Activated CD4-positive, alpha-beta T cell treated with anti-CD3 and anti-CD28 coated beads for 24 hours (primary cell): ENCODE measurements around the gene SNAPC3.
"Not testable (repeated sequence)": the region's sequence is repeated elsewhere in the genome, so short reads cannot be mapped to it uniquely, and the experiment has no call there.

Experiments
- DNase-seq, 2 donors: peaks; one replicate each; pipeline ENCODE4 v3.0.0-alpha.2; 2020; ENCODE audit warnings: low read depth in 2 of 2

The SNAPC3 gene

DNA sequence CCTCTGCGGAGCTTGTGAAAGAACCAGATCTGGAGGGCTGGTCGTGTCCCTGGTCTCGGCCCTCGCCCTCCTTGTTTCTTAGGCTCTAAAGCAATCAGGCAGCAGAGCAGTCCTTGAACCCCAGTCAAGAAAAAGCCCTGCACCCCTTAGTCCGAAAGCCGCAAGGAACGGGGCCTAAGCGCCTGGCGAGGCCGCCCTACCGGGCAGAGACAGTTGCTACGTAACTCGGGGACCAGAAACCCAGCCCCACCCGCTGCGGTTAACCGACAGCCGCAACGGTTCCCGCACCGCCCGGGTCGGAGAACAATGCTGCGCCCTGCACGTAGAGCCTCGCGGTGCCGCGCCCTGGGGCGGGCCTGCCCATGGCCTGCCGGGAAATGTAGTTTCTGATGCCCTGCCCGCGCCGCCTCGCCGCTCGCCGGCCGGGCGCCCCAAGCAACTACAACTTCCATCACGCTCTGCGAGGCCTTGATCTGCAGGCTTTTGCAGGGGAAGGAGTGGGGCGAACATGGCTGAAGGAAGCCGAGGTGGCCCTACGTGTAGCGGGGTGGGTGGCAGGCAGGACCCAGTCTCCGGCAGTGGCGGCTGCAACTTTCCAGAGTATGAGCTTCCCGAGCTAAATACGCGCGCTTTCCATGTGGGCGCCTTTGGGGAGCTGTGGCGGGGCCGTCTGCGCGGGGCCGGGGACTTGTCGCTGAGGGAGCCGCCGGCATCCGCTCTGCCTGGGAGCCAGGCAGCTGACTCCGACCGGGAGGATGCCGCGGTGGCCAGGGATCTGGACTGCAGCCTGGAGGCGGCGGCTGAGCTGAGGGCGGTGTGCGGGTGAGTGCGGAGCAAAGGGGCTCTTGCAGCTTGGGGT, at the start of gene SNAPC3:
Gene SNAPC3 (plus strand): TSS at position 505 of the 859 bp plus-strand sequence. CDS start 4 bp downstream, at position 509.
- peak; percentile 87 to 91 for DNase-seq

DNA sequence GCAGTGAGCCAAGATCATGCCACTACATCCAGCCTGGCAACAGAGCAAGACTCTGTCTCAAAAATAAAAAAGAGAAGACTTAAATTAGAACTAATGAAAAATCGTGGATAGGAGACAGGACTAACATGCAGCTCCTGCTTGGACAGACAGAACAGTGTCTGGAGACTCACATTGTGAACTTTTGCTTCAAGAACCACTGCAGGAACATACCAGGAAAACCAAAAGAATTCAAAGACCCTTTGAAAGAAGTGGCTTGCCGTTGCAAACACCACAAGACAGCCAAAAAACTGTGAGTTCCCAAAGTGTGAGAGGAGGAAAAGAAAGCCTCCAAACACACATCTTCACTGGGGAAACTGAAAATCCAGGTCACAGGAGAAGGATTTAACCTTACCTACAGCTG, 48.8 kb upstream of the SNAPC3 start:
- DNase-seq, result no peak

DNA sequence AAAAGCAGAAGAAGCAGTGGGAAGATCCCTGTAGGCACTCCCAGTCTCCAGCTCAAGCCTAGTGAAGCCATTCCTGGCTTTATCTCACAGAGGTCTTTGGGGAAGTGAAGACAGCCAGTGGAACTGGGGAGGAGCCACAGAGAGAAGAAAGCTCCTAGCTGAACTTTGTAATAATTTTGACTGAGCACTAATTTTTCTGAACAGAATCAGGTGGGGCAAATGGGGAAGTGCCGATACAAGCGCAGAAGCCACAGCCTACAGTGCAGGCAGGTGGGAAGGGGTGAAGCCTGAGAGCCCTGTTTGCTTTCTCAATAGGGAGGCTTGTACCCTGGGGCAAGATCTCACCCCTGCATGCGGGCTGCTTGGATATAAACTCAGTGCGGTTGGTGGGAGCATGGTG, 48.4 kb upstream of the SNAPC3 start:
- no peak for DNase-seq

DNA sequence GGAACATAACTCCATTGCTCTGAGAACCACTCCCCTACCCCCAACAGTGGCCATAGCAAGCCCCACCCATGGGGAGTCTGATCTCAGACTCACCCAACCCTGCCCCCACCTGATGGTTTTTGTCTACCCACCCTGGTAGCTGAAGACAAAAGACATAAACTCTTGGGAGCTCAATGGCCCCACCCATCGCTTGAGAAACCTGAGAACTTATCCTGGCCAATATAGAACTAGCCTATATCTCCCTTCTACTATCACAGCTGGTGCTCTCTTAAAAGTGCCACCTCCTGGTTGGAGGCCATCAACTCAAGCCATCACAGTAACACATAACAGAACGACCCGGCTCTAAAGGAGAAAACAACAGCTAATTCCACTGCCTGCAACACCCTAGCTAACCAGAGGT, 47.9 kb upstream of the SNAPC3 start:
- no peak for DNase-seq

DNA sequence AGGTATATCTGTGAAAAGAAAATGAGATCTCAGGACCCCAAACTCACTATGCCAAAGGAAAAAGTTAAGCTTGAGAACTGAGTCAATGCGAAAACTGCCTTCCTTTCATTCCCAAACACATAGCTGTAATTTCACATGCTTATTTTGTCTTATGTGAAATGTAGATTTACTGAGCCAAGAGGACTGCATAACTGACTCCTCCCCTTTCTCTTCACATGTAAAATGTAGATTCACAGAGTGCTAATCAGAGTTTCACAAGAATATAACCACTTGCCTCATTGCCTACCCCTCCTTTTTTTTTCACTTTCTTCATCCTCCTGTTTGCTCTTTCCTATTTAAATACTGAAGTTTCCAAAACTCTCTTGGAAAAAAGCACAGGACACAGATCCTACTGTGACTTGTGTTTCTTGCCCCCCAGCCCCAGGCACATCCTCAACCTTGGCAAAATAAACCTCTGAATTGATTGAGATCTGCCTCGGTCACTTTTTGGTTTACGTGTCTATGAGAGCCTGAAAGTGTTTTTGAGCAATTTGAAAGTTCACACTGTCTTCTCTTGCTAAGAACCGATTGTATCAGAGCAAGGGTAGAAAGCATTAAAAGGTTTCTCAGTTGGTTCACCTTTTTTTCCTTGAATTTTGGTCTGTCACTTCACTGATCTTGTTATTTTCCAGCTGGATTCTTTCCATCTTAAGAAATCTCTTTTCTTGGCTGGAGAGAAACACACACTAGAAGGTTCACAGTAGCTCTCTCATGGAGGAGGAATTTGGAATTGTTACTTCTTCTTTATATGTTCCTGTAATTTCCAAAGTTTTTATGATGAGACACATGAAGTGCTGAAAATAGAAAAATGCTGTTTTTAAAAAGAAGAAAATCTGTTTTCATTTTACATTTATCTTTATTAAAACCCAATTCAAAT, 44.8 kb upstream of the SNAPC3 start:
- DNase-seq, result no peak

DNA sequence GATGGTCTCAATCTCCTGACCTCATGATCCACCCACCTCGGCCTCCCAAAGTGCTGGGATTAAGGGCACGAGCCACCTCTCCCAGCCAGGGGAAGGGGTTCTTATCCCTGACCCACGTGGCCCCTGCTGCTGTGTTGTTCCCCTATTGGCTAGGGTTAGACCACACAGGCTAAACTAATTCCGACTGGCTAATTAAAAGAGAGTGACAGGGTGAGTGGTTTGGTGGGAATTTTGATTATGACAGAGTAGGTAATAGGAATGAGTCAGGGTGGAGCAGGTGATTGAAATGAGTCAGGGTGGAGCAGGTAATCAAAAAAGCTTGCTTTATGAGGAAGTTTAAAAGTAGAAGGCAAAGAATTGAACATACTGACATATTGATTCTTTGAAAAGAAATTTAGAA, 43.4 kb upstream of the SNAPC3 start:
- not testable (repeated sequence) for DNase-seq

DNA sequence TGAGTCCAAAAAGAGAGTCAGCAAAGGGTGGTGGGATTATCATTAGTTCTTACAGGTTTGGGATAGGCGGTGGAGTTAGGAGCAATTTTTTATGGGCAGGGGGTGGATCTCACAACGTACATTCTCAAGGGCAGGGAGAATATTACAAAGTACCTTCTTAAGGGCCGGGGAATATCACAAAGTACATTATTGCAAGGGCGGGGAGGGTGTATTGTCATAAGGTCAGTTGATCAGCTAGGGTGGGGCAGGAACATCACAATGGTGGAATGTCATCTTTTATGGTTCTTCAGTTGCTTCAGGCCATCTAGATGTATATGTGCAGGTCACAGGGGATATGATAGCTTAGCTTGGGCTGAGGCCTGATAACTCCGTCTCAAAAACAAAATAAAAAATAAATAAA, 42.8 kb upstream of the SNAPC3 start:
- not testable (repeated sequence) for DNase-seq

DNA sequence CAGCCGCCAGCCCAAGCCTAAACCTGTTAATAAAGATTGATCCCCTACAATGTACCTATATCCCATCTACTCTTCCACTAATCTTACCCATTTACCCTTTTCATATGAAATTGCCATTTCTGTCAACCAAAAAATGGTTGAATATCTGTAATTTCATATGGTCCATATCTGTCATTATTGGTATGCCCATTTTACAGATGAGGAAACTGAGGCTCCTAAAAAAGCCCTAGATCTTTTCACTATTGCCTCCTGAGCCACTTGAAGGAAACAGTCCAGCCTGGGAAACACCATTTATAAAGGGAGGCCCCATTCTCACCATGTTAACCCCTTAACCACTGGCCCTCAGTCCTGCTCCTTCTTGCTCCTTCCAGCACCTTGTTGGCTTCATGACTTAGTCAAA, 41.2 kb upstream of the SNAPC3 start:
- no peak for DNase-seq

DNA sequence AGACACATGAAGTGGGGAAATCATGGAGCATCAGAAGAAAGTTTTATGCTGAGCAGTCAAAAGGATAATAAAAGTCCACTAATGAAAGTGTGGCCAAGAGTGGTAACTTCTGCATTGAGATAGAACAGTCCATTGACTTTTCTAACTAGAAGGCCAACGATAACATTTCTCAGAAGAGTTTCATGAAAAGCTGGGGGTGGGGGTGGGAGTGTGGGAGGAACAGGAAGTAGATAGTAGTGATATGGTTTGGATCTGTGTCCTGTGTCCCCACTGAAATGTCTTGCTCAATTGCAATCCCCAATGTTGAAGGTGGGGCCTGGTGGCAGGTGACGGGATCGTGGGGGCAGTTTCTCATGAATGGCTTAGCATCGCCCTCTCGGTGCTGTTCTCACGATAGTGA, 36.2 kb upstream of the SNAPC3 start:
- DNase-seq, result no peak

DNA sequence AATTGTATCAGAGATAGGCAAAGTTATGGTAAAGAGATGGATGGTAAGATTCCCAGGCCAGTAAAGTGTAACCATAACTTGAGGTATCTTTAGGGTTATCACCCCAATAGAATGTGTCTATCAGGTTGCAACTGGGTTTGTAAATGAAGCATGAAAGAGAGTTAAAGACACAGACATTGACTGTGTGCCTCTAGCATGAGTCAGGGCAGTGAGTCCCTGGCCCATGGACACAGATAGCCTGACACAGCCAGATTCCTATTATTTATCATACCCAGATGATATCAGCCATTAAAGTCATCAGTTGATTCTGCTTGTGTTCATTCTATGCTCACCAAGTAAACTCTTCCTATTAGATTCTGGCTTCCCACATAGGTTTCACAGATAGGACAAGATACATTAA, 33.5 kb upstream of the SNAPC3 start:
- DNase-seq, result no peak

DNA sequence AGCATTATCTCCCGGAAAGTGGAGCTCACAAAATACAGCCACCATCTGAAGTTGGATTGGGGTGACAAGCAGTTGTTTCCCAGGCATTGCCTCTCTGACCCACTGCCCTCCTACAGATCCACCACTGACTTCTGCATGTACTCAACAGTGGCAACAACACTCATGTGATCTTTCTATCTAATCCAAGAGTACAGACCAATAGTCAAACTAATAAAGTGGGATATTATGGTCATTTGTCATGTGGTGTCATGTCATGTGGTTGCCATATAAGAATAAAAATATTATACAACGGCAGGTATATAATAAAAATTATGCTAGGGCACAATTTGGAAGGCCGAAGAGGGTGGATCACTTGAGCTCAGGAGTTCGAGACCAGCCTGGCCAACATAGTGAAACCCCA, 33.0 kb upstream of the SNAPC3 start:
- no peak for DNase-seq

DNA sequence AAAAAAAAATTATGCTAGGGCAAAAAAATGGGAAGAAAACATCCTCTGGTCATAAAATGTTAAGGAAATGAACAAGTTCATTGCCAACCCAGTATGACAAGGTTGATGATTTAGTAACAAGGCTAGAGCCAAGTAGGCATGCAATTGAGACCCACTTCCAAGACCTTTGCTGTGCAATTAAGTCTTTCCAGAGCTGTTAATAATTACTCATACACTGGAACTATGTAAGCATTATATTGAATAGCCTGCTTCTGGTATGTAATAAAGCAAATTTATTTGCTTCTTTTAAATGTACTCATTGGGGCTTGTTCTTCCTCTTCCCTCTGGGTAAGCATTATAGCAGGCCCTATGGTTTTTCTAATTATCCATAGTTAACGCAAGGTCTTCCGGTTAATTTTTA, 32.5 kb upstream of the SNAPC3 start:
- DNase-seq, result no peak

DNA sequence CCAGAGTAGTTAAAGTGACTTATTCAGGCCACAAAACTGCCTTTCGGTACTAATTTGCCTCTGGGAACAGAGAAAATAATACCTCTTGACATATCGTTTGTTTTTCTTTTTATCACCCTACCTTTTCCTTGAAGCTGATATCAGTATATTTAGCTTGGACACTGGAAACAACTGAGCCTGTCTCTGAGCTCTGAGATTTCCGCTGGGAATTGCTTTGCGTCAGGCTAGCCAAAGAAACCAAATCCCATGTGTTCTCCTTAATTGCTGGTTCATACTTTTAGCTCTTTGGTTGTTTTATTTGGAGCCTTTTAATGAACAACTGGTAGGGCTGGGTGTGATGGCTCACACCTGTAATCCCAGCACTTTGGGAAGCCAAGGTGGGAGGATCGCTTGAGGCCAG, 30.3 kb upstream of the SNAPC3 start:
- no peak for DNase-seq

DNA sequence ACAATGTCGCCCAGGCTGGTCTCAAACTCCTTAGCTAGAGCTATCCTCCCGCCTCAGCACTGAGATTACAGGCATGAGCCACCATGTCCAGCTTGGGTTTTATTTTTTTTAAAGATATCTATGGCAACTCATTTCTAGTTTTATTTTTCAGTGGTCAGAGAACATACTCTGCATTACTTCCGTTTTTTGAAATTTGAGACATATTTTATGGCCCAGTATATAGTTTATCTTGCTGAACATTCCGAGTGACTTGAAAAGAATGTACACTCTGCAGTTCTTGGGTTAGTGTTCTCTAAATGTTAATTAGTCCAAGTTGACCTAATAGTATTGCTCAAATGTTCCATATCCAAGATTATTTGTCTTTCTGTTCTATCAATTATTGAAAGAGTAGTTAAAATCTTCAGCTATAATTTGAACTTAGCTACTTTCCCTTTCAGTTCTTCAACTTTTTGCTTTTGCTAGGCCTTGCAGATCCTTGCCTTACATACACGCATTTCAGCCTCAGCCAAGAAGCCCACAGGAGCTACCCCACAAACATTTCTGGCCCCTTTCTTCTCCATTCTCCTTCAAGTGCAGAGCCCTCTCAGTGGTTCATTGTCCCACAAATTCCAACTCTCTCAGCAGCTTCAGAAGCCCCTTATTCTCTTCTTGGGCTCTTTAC, 22.3 kb upstream of the SNAPC3 start:
- DNase-seq, result no peak

DNA sequence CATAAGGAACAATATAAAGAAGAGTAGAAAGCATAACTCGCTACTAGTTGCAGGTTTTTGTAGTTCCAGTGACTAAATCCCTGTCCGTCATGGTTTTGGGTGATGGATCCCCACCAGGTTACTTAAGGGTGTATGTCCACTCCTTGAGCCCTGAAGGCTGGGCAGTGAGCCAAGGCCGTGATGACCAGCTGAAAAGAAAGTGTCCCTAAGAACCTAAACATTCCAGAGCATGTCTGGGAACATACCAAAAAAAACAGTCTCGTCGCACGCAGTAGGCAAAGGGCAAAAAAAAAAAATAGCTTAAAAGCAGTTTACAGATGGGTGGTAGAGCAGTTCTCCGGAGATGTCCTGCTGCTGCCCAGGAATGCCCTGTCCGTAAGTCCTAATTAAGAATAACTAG, 21.4 kb upstream of the SNAPC3 start:
- DNase-seq, result no peak

DNA sequence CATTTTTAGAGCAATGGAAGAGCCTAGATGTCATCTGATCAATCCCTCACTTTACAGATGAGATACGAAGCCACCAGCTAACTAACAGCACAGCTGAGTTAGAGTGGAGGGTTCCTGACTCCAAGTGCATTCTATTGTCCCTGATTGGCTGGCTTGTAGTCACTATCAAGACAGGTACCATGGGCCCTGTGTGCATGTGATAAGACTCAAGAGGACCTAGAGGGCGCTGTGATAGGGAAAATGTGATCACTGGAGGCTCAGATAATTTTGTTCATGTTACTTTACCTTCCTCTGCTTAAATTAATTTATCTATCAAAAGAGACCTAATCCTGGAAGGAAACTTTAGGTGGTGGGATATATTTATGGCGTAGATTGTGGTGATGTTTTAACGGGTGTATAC, 19.5 kb upstream of the SNAPC3 start:
- no peak for DNase-seq

DNA sequence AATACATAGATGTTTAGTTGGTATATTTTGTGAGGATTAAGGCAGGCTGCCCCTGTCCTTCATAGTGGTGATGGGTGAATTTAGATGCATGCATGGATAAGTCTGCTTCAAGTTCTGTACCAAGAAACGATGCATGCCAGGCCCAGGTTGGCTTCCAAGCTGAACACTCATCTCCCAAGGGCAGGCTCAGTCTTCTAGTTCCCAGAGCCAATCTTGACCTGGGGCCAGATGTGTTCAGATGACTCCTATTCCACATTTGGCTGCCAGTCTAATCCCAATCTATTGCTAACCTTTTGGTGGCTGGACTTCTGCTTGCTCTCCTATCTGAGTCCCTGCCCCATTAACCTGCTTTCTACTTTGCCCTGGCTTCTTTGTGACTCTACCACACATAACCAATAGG, 18.5 kb upstream of the SNAPC3 start:
- DNase-seq, result no peak

DNA sequence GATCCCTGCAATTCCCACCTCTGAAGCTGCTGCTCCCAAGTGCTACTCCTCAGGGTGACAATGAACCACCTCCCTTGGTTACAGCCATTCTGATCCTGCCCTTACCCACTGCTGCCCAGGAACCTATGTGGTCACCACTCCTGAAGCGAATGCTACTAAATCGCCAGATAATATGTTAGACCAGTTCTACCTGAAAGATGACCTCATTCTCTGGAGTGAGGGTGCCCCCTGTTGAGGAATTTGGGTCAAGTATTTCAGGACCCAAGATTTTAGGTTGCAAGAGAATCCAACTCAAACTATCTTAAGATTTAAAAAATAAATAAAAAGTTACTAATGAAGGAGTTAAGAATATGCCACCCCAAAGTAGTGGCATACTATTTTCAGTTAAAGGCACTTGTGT, 5.8 kb upstream of the SNAPC3 start:
- DNase-seq, result peak in 1 of 2 donors; percentile 36

DNA sequence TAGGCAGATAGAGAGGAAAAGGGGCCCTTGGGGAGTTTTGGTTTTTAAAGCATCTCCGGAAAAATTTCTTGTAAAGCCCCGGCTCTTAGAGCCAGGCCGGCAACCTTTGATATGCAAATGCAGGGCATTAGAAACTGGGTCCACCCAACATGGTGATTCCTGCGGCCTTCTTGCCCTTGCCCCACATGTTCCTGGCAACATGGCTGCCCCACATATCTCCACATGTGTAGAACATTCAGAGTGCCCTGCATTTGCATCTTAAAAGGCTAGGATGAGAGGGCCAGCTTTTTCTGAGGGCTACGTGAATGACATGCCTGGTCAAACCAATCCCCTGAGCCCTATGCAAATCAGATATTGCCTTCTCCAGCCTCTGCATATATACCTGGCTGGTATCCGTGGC, 5.0 kb upstream of the SNAPC3 start:
- no peak for DNase-seq

DNA sequence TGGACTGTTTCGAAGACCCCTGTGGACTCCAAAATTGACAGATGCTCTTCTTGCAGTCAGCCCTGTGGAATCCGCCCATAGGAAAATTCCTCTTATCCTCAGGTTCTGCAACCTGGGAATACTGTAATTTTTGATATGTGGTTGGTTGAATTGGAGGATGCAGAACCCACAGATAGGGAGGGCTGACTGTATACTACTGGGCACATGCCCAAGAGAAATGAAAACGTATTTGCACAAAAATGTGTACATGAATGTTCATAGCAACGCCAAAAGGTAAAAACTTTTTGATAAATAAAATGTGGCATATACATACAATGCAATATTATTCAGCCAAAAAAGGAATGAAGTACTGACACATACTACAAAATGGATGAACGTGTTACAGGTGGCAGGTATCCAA, 1.9 kb upstream of the SNAPC3 start:
- no peak for DNase-seq

DNA sequence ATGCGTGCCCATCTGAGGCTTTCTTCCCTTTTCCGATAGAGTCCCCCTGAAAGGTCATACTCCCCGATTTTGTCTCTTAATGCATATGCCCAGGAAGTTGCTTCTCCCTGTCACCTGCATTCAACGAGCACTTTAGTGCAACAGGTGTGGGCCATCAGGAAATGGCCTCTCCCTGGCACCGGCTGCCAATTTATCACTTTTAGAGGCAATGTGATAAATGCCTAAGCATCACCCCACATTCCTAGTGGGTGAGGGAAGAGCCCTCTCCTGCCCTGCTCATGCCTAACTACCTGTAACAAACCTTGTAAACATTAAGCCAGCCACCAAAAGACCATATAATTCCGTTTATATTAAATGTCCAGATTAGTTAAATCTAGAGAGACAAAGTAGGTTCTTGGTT, 1.1 kb upstream of the SNAPC3 start:
- no peak for DNase-seq

DNA sequence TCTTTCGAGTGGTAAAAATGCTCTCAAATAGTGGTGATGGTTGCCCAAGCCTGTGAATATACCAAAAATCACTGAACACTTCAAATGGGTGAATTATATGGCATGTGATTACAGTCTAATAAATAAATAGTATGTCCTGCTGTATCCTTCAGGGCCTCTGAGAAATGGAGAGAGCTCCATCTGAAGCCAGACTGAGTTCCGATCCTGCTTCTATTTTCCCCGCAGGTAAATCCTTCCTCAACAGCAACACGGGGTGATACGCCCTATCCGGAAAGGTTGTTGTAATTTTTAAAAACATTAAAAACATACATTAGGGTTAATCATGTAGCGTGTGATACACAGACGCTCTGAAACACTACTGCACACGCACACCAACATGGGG, 695 bp upstream of the SNAPC3 start:
- no peak for DNase-seq
